ENCODE measurements around the gene ASXL1.
"Not testable (repeated sequence)": the region's sequence is repeated elsewhere in the genome, so short reads cannot be mapped to it uniquely, and the experiment has no call there.

The ASXL1 gene

DNA sequence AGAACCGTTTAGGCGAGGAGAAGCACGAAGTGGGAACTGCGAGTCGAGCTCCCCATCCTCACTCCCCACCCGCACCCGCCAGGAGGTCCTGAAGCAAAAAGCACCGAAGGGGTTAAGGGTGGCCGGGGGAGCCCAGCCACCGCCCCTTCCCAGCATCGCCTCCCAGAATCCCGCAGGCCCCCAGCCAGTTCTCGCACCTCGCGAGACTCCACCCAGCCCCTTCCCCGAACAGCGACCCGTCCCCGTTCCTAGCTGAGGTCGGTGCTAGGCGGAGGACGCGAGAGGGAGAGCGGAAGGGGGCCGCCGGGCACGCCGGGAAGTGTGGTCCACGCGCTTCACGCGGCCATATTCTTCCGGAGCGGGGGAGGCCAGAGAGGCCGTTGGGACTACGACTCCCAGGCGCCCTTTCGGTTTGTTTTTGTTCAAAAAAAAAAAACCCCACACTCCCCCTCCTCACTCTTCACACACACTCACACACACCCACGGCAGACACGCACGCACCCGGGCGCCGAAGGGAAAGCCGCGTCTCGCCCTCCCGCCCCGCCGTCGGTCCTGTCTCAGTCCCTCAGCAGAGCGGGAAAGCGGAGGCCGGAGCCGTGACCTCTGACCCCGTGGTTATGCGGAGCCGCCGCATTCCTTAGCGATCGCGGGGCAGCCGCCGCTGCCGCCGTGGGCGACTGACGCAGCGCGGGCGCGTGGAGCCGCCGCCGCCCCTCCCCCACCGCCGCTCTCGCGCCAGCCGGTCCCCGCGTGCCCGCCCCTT, at the start of gene ASXL1:
ASXL1 (plus strand) TSS at position 463 of the 763 bp plus-strand sequence. CDS start 445 bp downstream, outside the sequence.
- peak; percentile 92 for DNase-seq

DNA sequence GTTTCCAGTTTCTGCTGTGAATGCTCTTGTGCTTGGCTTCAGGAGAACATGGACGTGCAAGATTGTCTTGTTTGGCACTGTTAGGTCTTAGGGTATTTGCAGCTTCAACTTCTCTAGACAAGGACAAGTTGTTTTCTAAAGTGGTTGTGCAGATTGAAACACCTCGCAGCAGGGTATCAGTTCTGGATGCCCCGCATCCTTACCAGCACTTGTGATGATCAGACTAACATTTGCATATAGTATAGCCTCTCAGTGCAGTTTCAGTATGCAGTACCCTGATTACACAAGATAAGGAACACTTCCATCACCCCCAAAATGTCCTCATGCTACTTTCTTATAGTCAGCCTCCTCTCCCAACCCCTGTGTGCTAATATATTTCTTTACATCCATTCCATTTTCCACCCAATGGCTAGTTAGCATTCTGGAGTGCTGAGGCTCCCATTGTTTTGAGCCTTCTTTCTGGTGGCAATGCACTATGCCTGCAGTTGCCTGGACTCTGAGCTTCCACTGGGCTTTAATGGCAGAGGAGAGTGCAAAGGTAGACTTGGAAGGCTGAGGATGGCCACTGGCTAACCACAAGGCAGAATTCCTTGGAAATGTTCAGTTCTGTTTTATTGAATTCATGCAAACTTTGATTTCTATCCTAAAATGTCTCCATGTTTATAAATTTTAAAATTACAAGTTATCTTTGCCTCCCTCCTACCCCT, 45.3 kb upstream of the ASXL1 start:
- DNase-seq: no peak

DNA sequence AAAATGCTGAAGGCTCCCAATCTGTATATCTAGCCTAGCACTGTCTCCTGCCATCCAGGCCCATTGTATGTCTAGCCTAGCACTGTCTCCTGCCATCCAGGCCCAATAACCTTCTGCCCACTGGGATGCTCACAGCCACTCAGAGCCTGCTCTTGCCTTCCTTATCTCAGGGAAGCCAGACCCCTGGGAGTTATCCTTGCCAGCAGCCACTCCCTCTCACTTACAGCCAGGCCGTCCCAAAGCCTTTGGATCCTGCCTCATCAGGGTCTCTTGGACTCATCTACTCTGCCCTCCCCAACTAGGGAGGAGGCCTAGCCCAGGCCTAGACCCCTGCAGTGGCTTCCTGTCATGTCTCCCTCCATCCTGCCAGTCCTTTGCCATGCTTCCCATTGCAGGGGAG, 43.4 kb upstream of the ASXL1 start:
- no peak for DNase-seq

DNA sequence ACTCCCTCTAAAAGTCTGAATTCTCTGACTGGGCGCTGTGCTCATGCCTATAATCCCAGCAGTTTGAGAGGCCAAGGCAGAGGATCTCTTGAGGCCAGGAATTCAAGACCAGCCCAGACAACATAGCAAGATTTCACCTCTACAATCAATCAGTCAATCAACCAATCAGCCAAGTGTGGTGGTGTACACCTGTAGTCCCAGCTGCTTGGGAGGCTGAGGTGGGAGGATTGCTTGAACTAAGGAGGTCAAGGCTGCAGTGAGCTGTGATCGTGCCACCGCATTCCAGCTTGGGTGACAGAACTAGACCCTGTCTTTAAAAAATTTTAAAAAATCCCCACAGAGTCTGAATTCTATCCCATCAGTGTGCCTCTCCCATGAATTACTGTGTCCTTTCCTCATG, 42.7 kb upstream of the ASXL1 start:
- DNase-seq: no peak

DNA sequence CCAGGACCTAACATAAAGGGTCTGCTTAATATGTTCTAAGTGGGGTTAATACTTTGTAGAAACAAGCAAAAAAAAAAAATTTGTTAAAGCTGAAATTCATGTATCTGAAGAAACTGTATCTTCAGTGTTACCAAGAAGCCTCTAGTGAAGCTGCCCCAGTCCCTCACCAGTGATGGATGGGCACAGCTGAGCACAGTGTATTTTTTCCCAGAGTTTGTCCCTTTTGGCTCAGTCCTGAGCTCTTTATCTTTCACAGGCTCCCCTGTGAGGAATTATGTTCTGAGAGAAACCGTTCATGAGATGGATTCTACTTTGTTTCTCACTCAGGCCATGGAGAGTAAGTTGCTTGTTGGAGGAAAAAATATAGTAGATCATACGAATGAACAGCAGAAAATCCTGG, 42.2 kb upstream of the ASXL1 start:
- DNase-seq: no peak

DNA sequence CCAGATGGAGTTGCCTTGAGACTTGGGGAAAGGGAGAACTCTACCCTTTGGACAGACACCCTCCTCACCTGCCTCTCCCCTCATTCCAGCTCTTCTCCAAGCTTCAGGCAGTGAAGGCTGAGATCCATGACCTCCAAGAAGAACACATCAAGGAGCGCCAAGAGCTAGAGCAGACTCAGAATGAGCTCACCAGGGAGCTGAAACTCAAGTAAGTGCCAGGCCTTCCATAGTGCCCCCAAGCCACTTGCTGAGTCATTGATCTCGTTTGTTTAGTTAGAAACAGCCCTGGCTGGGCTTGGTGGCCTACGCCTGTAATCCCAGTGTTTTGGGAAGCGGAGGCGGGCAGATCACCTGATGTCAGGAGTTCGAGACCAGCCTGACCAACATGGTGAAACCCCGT, 41.5 kb upstream of the ASXL1 start:
- no peak for DNase-seq

DNA sequence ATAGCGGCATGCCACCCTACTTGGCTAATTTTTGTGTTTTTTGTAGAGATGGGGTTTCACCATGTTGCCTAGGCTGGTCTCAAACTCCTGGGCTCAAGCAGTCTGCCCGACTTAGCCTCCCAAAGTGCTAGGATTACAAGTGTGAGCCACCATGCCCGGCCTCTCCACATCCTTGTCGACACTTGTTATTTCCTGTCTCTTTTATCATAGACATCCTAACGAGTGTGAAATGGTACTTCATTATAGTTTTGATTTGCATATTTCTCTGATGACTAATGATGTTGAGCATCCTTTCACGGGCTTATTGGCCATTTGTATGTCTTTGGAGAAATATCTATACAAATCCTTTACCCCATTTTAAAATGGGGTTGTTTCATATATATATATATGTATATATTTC, 39.0 kb upstream of the ASXL1 start:
- no peak for DNase-seq

DNA sequence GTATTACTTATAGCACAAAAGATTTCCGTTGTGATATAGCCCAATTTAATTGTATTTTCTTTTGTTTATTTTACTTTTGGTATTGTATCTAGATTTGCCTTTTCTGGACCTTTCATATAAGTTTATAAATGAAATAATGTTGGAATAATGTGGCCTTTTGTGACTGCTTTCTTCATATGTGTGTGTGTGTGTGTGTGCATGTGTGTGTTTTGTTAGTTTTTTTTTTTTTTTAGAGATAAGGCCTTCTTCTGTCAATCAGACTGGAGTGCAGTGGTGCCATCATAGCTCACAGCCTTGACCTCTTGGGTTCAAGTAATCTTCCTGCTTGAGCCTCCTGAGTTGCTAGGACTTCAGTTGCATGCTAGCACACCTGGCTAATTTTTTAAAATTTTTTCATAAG, 37.8 kb upstream of the ASXL1 start:
- DNase-seq: no peak

DNA sequence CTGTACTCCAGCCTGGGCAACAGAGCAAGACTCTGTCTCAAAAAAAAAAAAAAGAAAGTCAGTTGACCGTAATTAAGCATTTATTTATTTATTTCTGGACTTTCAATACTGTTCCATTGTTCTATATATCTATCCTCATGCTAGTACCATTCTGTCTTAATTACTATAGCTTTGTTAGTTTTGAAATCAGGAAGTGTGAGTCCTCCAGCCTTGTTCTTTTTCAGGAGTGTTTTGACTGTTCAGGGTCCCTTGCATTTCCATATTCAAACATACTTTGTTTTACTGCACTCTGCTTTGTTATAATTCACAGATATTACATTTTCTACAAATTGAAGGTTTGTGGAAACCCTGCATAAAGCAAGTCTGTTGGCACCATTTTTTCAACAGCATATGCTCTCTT, 36.7 kb upstream of the ASXL1 start:
- no peak for DNase-seq

DNA sequence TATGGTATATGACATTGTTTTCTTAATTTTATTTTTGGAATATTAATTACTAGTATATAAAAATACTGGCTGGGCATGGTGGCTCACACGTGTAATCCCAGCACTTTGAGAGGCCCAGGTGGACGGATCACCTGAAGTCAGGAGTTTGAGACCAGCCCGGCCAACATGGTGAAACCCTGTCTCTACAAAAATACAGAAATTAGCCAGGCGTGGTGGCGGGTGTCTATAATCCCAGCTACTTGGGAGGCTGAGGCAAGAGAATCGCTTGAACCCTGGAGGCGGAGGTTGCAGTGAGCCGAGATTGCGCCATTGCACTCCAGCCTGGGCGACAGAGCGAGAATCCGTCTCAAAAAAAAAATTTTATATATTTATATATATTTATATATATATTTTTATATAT, 35.9 kb upstream of the ASXL1 start:
- not testable (repeated sequence) for DNase-seq

DNA sequence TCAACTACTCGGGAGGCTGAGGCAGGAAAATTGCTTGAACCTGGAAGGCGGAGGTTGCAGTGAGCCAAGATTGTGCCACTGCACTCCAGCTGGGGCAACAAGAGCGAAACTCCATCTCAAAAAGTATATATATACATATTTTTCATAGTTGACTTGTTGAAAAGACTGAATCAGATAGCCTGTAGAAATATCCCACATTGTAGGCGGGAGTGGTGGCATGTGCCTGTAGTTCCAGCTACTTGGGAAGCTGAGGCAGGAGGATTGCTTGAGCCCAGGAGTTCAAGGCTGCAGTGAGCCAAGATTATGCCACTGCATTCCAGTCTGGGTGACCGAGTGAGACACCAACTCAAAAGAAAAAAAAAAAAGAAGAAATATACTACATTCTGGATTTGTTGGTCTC, 34.4 kb upstream of the ASXL1 start:
- DNase-seq: not testable (repeated sequence)

DNA sequence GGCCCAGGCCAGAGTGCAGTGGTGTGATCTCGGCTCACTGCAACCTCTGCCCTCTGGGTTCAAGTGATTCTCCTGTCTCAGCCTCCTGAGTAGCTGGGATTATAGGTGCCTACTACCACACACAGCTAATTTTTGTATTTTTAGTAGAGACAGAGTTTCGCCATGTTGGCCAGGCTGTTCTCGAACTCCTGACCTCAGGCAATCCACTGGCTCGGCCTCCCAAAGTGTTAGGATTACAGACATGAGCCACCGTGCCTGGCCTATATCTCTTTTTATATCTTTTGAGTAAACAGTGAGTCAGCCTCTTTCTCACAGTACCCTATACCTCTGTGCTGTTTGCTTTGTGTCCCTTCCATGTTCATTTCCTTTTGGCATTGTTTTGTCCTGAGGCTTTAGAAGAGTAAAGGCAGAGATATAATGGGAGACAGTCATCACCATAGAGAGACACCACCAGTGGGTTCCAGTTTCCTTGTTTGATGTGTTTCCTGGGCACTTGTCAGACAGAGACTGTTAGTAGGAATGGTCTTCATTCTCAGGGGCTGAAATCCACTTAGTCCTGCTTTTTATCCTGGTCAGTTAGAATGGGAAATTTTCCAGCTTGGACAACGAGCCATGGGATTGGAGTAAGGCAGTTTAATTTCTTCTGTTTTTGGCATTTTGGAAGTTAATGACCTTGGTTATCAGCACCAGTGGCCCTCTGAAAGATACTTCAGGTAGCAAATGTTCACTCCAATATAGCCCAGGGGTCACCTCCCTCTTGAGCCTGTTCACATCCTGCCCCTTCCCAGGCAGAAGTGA, 32.2 kb upstream of the ASXL1 start:
- no peak for DNase-seq

DNA sequence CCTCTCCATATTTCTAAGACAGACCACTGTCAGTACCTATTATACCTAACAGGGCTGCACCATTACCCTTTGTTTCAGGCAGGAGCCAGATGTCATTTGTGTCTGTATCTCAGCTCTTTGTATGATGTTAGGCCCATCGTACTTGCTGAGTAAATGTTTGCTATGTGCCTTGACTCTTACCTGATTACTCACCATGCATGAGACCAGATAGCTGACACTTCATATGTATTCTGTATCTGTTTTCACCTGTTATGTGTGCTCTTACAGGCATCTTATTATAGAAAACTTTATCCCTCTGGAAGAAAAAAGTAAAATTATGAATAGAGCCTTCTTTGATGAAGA, 31.7 kb upstream of the ASXL1 start:
- DNase-seq: no peak

DNA sequence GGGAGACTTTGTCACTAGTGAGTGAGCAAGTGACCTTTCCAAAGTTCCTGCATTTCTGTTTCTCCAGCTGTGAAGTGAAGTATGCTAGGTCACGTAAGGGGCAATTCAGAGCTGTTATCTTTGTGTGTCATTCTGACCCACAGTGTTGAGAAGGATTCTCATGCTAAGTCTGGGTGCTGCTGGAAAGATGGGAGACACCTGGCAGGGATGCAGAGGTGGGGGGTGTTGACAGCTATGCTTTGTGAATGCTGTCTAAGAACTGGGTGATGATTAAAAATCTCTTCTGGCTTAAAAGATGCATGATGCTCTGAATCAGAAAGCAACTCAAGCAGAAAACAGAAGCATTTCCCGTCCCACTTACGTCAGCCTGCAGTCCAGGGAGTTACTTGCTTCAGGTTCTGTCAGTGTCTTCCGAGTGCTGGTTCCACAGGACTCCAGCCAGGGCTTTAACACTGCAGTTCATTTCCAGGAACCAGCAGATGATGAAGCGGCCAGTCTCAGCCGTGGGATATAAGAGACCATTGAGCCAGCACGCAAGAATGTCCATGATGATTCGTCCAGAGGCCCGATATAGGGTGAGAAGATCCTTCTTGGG, 30.9 kb upstream of the ASXL1 start:
- DNase-seq: no peak

DNA sequence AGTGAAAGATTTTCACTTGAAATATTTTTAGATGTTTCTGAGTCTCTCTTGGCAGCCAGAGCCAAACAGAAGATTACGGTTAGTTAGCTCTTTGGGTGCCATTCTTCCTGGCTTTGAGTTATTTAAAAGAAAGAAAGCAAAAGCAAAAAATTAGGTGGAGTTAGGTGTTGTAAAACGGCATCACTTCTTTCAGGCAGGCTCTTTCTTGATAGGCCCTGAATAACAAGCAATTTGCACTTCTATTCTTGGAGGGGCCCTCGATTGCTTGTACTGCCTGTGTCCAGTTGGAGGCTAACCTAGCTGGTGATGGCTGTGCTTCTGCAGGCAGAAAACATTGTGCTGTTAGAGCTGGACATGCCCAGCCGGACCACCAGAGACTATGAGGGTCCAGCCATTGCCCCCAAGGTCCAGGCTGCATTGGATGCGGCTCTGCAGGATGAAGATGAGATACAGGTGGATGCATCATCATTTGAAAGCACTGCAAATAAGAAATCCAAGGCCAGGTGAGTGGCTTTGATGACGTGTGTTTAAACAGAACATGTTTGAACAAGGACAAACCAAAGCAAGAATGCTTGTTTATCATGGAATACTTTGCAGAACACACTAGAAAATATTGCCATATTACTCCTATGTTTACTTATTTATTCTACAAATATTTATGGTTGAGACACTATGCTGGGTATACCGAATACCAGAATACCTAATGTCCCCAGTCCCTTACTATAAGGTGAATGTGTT, 28.1 kb upstream of the ASXL1 start:
- DNase-seq: no peak

DNA sequence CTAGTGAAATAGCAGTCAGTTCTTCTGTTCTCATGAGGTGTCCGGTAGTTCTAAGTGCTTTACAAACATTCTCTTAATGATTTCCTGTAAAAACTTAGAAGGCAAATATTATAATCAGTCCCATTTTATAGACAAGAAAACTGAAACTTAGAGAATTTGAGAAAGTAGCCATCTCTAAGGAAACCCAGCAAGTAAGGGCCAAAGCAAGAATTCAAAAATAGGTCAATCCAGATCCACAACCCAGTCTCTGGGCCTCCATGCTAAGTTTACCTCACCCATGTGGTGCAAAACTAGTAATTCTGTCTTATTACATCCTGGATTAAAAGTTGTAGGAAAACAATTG, 27.6 kb upstream of the ASXL1 start:
- DNase-seq: no peak

DNA sequence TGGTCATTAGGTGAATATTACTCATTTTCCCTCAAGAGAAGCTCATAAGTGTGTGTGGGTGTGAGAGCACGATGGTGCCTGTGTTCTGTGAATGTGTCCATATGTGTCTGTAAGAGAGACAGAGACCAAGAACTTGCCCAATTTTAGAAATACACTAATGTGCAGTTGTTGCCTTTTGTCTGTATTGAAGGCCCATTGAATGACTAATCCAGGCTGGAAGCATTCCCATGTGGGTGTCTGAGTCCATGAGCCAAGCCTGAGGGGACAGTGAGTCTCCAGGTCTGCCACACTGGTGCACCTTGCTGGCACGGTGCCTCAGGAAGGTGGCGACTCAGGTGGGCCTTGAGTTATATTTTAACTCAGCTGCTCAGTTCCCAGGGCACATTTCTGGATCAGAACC, 25.5 kb upstream of the ASXL1 start:
- DNase-seq: no peak

DNA sequence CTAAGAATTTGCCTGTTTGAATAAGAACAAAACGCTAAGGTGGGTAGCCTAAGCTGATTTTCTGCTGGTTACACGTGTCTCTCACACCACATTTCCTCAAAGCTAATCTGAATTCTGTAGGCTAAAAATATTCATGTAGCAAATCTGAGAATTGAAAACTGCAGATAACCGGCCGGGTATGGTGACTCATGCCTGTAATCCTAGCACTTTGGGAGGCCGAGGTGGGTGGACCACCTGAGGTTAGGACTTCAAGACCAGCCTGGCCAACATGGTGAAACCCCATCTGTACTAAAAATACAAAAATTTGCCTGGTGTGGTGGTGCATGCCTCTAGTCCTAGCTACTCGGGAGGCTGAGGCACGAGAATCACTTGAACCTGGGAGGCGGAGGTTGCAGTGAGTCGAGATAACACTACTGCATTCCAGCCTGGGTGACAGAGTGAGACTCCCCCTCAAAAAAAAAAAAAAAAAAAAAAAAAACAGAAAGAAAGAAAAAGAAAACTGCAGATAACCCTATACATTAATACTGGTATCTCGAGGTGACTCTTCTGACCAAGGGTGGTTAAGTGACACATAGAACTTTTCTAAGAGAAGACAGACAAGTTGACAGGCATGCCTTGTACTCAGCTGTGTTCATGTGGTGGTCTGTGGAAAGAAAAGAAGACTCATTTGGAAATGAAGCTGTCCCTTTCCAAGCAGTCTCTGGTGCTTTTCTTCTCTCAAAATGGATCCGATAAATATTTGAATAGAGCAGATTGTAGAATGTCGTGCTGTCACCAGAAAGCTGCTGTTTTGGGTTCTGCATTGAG, 24.7 kb upstream of the ASXL1 start:
- no peak for DNase-seq

DNA sequence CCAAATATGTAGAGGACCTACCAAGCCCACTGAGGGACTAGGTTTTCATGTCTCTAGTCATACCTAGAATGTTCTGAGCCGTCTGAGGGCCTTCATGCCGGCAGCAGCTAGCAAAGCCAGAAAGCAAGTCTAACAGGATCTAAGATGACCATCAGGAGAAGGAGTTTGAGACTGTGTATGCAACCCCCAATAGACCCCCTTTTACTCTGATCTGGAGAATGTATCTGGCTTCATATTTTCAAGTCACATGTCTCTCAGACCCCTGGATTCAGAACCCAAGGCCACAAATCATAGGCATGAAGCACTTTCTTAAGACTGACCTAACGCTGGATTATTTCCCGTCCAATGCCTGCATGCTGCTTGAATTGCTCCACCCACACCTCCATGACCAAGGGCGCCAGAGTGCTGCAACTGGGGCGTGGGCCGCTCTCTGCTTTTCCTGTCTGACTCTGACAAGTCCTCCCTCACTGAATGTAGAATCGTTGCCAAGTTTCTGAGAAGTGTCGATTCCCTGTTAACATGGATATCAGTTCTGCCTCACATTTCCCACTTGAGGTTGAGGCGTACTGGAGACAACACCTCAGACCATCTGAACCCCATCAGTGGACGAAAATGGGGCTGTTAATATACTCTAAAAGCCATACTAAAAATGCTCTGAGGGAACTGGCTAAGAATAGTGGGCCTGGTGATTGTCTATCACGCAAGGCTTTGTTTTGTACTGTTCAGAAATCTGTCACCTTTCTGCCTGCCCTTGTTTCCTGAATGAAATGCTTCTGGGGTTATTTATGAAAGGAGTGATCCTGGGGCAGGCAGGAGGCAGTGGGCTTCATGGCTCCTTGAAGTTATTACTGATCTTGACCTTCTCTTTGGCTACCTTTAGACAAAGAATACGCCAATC, 23.9 kb upstream of the ASXL1 start:
- DNase-seq: no peak

DNA sequence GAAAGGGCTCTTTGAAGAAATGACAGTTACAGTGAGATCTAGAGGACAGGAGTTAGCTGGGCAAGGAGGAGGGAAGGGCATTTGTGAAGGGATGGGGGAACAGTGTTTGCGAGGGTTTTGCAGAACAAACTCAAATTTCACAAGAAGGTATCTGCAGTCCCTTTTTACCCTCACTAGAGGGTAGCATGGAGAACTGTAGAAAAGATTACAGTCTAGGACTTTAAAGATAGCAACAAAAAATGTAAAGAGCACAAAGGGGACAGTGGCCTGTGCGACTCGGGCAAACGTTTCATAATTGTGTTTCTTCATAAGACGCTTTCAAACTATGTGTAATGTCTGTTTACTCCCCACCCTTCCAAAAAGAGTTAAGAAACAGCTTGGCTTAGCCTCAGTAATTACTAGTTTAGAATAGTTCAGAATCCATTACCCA, 21.2 kb upstream of the ASXL1 start:
- DNase-seq: peak; percentile 22
